Neural cell (in vitro differentiated cells): ENCODE measurements around the gene PACS1.

ENCODE experiments used
- EP300 ChIP-seq: fragments of 450-650 bp; conservative IDR thresholded peaks from 2 replicates; pipeline ENCODE4 v1.6.1; 2014; ENCODE audit warnings: antibody characterized with exemption, mild to moderate bottlenecking, moderate library complexity; ENCODE audit not compliant: poor library complexity, severe bottlenecking
- RAD21 ChIP-seq: fragments of 450-650 bp; conservative IDR thresholded peaks from 2 replicates; pipeline ENCODE4 v1.6.1; 2014; ENCODE audit warnings: antibody characterized with exemption, mild to moderate bottlenecking, moderate library complexity
- TAF1 ChIP-seq: IDR thresholded peaks from 2 replicates; pipeline ENCODE4 v1.6.1; 2012; ENCODE audit warnings: low read depth
- TF ChIP-seq, protein P1 (sequence below): fragments of 450-650 bp; IDR thresholded peaks from 2 replicates; pipeline ENCODE4 v1.5.1; 2014; ENCODE audit warnings: antibody characterized with exemption, mild to moderate bottlenecking, moderate library complexity; ENCODE audit not compliant: poor library complexity, severe bottlenecking

DNA sequence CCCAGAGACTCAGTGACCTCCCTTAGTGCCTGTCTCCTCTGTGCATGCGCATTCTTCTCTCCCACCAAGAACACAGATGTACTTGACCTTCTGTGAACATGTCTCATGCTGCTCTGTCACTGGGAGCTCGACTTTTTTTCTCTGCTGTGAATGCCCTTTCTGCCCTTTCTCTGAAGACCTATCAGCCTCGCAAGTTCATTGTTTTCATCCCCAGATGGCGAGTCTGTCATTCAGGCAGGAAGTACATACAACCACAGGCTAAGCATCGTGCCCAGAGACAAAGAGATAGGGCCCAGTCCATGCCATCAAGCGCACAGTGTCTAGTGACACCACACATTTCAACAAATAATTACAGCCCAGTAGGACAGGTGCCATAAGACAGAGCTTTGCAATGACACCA lies 148.0 kb downstream of the PACS1 start:
- TF ChIP-seq, protein P1, sequence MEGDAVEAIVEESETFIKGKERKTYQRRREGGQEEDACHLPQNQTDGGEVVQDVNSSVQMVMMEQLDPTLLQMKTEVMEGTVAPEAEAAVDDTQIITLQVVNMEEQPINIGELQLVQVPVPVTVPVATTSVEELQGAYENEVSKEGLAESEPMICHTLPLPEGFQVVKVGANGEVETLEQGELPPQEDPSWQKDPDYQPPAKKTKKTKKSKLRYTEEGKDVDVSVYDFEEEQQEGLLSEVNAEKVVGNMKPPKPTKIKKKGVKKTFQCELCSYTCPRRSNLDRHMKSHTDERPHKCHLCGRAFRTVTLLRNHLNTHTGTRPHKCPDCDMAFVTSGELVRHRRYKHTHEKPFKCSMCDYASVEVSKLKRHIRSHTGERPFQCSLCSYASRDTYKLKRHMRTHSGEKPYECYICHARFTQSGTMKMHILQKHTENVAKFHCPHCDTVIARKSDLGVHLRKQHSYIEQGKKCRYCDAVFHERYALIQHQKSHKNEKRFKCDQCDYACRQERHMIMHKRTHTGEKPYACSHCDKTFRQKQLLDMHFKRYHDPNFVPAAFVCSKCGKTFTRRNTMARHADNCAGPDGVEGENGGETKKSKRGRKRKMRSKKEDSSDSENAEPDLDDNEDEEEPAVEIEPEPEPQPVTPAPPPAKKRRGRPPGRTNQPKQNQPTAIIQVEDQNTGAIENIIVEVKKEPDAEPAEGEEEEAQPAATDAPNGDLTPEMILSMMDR = no peak
- TF ChIP-seq RAD21 = no peak
- TF ChIP-seq EP300 = no peak
- TF ChIP-seq TAF1 = no peak
